Brain microvascular endothelial cell (primary cell): ENCODE results near the gene DHRS3.
A peak's percentile ranks its signal among the peaks of the same experiment; 100 is the strongest.

Source experiments
- DNase-seq: peaks from one replicate; pipeline ENCODE4 v3.0.0-alpha.2; 2020
- H3K27ac ChIP-seq: fragments of 250-450 bp; sonication (Bioruptor Pico); 2 replicates; pipeline ENCODE4 v1.5.1; 2020; ENCODE audit warnings: mild to moderate bottlenecking, moderate library complexity
- H3K27me3 ChIP-seq: fragments of 250-450 bp; sonication (Bioruptor Pico); replicated peaks from 2 replicates; pipeline ENCODE4 v1.5.1; 2020; ENCODE audit warnings: mild to moderate bottlenecking
- H3K36me3 ChIP-seq: fragments of 250-450 bp; sonication (Bioruptor Pico); replicated peaks from 2 replicates; pipeline ENCODE4 v1.5.1; 2020; ENCODE audit warnings: mild to moderate bottlenecking
- H3K4me3 ChIP-seq: 2 replicates; pipeline ENCODE4 v1.5.1; 2011; ENCODE audit warnings: low read depth, mild to moderate bottlenecking, control low read depth, low read length, moderate library complexity
- in situ Hi-C: cut with HindIII; loops from 2 replicates; pipeline ENCODE4 v1.10.0; 2017; ENCODE audit warnings: low sequenced_read_pairs, low pct_ligation_motif_present
- TF ChIP-seq, protein P1 (sequence below): IDR thresholded peaks from 2 replicates; pipeline ENCODE4 v1.5.1; 2011; ENCODE audit warnings: low read depth, mild to moderate bottlenecking, moderate library complexity, low read length, control low read depth, inconsistent platforms; ENCODE audit errors: missing control alignments

Gene DHRS3

DNA sequence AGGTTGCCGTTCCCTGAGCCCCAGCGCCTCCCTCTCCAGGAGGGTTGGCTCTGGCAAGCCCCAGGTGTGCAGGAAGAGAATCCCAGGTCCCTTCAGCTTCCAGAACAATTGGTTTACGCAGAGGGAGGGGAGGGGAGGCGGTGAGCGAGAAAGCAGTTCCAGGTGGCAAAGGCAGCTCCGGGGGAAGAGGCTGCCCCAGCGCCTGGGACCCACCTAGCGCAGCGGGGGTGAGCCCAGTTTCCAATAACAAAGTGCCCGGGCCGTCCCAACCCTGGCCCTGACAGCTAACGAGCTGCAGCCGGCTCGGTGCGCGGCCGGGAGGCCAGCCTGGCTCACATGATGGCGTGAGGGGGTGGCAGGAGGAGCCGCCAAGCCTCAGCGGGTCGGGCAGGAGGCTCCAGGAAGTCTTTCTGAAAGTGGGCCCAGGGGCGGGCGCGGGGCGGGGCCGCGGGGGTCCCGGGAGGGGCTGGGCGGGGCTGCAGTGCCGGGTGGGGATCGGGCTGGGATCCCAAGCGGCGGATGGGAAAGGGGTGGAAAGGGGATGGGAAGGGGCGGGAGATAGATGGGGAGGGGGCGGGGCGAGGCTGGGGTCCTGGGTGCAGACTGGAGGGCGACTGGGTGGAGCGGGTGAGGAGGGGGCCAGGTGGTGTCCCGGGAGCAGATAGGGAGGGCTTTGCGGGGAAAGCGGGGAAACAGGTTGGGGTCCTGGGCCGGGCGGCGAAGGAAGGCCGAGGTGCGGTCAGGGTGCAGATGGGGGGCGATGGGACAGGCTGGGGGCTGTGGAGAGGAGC, 22.8 kb downstream of the DHRS3 start:
- peaks cover 56% of the 10 kb centered on the region for H3K36me3 ChIP-seq
- DNase-seq, result peak; percentile 77
- TF ChIP-seq, protein P1, sequence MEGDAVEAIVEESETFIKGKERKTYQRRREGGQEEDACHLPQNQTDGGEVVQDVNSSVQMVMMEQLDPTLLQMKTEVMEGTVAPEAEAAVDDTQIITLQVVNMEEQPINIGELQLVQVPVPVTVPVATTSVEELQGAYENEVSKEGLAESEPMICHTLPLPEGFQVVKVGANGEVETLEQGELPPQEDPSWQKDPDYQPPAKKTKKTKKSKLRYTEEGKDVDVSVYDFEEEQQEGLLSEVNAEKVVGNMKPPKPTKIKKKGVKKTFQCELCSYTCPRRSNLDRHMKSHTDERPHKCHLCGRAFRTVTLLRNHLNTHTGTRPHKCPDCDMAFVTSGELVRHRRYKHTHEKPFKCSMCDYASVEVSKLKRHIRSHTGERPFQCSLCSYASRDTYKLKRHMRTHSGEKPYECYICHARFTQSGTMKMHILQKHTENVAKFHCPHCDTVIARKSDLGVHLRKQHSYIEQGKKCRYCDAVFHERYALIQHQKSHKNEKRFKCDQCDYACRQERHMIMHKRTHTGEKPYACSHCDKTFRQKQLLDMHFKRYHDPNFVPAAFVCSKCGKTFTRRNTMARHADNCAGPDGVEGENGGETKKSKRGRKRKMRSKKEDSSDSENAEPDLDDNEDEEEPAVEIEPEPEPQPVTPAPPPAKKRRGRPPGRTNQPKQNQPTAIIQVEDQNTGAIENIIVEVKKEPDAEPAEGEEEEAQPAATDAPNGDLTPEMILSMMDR, result no peak
- no peaks in the 10 kb centered on the region for H3K27me3 ChIP-seq
- in situ Hi-C loops, result no loop called here
- peak overlapping the region; percentile 43 for H3K4me3 ChIP-seq
- peak overlapping the region; percentile 99 for H3K27ac ChIP-seq

DNA sequence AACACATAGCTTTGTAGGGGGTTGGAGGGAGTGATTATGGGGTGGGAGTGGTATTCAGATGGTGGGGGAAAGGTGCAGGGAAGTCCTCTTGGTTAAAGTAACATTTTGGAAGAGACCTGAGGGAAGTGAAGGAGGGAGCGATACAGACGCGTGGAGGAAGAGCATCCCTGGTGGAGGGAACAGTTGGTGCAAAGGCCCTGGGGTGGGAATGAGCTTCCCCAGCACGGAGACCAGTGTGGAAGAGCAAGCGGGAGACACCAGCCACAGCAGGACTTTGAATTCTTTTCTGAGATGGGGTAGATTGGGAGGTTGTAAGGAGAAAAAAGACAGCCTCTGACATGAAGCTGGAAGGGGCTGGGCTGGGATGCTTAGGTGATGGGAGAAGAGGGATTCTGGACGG, 23.5 kb downstream of the DHRS3 start:
- in situ Hi-C loops, result no loop called here
- no peak overlapping the region for H3K4me3 ChIP-seq
- peak overlapping the region; percentile 99 for H3K27ac ChIP-seq
- TF ChIP-seq, protein P1, result peak; percentile 35
- no peak for DNase-seq
- peaks cover 56% of the 10 kb centered on the region for H3K36me3 ChIP-seq
- H3K27me3 ChIP-seq, result no peaks in the 10 kb centered on the region

DNA sequence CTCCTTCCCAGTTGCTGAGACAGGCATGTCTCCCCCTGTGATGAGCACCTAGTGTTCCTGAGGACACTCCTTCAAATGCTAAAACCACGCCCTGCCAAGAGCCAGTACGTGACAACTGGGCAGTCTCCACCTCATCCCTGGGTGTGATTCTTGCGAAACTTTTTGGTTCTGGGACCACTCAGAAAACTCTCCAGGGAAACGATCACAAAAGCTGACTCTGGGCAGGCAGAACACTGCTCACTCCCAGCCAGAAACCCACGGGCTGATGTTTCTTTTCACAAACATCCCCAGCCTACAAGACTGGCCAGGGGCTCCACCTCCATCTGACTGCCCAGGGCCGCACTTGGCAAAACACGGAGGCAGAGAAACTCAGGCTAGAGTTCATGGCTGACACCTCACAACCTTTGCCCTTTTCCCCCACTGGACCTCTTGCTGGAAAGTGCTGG, 24.4 kb downstream of the DHRS3 start:
- no peak overlapping the region for H3K4me3 ChIP-seq
- H3K36me3 ChIP-seq, result peaks cover 53% of the 10 kb centered on the region
- peak; percentile 60 for DNase-seq
- peak overlapping the region; percentile 99 for H3K27ac ChIP-seq
- H3K27me3 ChIP-seq, result no peaks in the 10 kb centered on the region
- TF ChIP-seq, protein P1, result no peak
- in situ Hi-C loops, result no loop called here

DNA sequence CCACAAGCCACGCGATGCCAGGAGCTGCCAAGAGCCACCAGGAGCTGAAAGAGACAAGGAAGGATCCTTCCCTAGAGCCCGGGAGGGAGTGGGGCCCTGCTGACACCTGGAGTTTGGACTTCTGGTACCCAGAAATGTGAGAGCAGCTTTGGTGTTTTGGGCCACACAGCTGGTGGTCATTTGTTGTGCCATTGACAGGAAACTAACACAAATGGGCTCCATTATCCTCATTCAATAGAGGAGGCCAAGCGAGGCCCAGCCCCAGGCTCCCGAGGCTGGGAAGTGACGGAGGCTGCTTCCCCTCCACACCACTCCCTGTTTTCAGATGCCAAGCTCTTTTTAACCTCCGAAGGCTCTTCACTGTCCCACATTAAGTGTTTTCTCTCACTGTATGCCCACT, 25.5 kb downstream of the DHRS3 start:
- no peak for DNase-seq
- TF ChIP-seq, protein P1, result no peak
- Histone ChIP-seq H3K36me3 (peaks cover 58% of the 10 kb centered on the region), H3K27me3 (no peaks in the 10 kb centered on the region), H3K4me3 (no peak overlapping the region), H3K27ac (peak overlapping the region; percentile 99)
- in situ Hi-C loops, result no loop called here

DNA sequence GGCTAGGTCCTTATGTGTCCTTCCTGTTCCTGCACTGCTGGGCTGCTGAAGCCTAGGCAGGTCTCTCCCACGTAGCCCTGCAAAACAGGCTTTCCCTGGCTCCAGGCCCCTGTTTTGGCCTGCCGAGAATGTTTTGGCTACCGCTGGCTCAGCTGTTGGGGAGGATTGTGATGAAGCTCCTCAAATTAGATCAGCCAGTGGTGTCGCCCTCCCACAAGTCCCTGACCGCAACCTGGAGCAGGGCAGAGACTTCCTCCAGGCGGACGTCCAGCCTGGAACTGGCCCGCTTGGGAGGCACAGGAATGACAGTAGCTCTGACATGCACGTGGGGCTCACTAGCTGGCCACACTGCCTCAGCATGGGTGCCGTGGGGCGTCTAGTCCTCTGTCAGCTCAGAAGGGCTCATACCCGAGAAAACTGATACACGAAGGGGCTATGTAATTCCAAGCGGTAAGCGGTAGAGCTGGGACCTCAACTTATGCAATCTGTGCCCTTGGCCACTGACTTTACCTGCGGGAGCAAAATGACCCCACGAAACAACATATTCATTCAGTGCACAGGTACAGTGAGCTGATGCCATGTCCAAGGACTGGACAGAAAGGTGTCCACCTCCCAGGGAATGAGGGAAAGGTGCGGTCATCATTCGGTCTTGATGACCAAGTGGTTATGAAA, 26.6 kb downstream of the DHRS3 start:
- in situ Hi-C loops, result no loop called here
- Histone ChIP-seq H3K36me3 (peaks cover 64% of the 10 kb centered on the region), H3K27ac (peak overlapping the region; percentile 99), H3K4me3 (no peak overlapping the region), H3K27me3 (no peaks in the 10 kb centered on the region)
- no peak for DNase-seq
- TF ChIP-seq, protein P1, result no peak
